NCI-H1417 treated with DMSO at 0.1 percent for 48 hours (cell line): Measurements from ENCODE around the gene USP47.

ENCODE experiments used
- DNase-seq: peaks from one replicate; lab custom pipeline; 2025; lab: John Stamatoyannopoulos, UW

The USP47 gene

DNA sequence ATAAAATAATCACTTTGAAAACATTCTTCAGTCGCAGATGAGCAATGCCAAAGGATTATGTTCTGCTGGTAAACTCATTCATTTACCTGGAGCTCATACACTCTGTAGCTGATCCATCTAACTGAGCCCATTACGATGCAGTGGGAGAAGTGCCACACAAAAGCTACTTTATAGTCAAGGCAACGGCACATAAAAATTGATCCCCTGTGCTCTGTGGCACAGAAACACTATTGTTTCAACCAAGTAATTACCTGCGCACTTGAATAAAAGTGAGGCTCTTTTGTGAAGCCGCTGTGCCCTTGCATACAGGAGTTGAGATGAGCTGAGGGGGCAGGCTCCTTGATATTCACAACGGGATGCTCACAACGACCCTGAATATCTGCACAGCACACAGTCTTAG, 159.4 kb downstream of the USP47 start:
- peak; percentile 26 for DNase-seq

DNA sequence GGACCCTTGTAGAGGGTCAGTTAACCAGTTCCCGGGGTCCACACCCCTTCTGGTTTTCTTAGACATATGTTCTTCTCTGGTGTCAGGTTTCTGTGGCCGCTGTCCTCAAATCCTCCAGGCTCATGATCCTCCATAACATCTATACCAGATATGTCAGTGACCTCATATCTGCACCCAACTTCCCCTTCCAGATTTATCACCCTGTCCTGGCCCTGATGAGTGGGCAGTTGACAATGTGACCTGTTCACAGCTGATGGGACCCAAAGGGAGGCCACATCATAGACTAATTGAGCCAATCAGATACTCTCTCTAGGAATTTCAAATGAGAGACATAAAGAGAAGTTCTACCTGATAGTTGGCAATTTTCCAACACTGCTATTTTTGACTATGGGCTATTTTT, 161.6 kb downstream of the USP47 start:
- no peak for DNase-seq

DNA sequence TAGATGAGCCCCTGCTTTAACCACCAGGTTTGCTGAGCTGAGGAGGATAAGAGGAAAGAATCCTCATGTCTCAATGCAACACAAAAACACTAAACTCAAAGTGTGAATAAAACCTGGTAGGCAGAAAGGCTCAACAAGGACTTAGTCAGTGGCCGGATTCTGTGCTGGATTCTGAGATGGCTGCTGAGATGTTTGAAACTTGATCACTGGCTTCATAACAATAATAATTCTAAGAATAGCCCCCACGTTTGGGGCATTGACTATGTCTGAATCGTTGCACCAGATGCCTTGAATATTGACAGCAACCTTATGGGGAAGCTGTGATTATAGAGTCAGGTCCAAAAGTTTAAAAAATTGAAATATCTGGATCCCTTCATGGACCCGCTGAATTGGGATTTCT, 162.0 kb downstream of the USP47 start:
- no peak for DNase-seq

DNA sequence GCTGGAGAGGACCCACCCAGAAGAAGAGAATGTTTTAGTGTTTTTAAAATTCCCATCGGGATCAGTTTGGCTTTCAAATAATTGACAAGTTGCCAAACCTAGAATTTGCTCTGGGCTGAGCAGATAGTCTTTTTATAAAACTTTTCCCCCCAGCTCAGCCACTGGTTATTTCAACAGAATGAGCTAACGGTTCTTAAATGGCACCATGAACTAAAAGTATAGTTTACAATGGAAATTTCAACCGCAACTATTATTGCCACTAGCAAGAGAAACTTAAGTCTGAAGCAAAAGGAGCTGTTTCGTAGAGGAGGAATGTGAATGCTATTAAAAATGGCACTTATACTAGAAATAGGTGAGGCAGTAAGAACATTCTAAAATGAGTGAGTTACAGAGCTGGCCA, 163.3 kb downstream of the USP47 start:
- DNase-seq, result no peak

DNA sequence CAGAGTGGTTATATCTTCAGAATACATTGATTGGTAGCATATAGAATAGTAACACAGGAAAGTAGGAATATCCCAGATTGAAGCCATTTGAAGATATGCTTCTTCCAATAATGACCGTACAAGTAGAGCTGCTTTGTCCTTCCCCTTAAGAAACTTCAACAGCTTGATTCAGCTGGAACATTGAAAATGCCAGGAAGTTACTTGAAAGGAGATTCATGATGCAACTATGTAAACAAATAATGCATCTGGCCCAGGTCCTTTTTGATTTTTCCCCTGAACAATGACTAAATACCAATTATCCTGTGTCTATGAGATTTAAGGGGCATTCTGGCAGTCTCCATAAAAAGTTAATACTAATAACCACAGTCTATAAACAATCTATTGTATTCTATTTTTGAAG, 163.7 kb downstream of the USP47 start:
- DNase-seq, result no peak

DNA sequence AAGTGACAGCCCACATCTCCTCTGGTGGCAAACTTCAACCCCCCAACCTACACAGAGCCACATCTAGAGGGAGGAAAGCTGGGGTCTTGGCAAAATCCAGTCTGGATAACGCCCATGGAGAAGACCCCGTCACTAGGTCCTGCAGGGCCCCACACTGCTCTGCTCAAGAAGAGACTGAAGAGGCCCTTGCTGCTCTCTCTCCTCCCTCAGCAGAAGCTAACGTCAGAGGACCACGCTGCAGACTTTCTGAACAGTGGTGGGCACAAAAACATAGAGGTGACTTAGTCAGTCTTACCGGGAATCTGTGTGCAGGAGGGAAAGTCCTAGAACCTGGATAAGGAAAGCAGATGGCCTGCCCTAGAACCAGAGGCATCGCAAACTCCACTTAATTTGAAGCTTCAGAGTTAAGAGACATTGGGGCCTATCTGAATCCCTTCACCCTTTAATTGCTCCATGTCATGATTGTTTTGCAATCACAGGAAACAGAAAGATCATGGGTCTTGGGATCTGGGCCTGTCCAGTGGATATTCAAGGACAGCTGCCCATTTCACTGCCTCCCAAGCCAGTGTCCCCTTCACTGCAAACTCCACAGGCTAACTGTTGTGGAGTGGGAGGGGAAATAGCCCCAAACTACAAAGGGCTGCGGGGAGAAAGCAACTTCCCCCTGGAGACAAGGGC, 164.9 kb downstream of the USP47 start:
- no peak for DNase-seq

DNA sequence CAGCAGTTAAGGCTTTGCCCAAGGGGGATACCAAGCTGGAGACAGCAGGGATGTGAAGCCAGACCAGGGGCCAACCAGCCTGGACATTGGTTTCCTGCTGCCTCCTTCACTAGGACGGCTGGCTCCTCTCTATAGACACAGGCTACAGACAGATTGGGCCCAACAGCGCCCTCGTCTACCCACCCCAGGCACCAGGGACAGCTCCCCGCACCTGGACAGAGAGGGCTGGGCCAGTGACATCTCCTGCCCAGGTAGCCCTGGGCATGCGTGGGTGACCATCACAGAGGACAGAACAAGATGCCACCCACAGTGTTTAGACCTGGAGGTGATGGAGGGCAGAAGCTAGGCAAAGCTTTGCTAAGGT, 165.4 kb downstream of the USP47 start:
- no peak for DNase-seq

DNA sequence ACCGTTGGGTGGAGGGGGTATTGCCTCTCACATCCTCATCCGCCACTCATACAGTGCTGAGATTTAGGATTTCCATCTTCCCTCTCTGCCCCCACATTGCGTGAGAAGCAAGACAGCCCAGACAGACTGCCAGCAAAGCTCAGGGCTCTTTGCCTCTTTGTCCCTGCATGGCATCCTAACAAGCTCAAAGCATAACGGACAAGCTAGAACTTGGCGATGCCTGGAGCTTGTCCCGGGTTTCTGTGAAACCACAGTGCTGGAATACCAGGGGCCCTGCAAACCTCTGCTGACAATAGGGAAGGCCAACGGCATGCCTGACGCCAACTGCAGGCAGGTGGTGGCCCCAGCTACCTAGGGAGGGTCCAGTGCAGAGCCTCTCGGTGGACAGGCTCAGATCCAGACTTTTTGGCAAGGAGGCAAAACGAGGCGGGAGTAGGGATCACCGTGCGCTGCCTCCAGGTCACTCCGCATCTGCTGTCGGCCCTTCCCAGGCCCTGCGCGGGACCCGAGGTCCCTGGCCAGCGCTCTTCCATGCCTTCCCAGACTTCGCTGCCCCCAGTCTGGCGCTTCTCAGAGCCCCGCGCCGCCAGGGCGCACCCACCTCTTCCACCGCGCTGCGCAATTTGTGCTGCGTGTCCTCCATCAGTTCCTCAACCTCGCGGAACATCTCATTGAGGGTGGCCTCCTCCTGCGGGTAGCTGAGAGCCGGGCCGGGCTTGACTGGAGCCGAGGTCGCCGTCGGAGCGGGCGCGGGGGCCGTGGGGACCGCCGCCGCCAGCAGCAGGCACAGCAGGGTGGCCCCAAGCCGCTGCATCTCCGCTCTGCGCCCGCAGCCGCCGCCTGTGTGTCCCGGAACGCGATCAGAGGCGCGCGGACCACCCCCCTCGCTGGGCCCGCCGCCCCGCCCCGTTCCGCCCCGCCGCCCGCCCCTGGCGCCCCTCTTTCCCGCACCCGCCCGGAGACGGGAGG, 166.3 kb downstream of the USP47 start, which contains the start of gene DKK3:
Gene DKK3, minus strand, starts transcription at position 858 of the 969 bp plus-strand sequence. Its CDS starts 44 bp downstream, at position 814.
- DNase-seq, result no peak
